Measurements from ENCODE around the gene TOR2A. TPM values are rescaled to one million over a fixed set of nuclear protein-coding genes. Genes with fewer than 3 reads are reported as not detected.
A peak's percentile ranks its signal among the peaks of the same experiment; 100 is the strongest.

TOR2A gene
- total RNA-seq, 1 experiment from 2014 or later, result 8.4 TPM

DNA sequence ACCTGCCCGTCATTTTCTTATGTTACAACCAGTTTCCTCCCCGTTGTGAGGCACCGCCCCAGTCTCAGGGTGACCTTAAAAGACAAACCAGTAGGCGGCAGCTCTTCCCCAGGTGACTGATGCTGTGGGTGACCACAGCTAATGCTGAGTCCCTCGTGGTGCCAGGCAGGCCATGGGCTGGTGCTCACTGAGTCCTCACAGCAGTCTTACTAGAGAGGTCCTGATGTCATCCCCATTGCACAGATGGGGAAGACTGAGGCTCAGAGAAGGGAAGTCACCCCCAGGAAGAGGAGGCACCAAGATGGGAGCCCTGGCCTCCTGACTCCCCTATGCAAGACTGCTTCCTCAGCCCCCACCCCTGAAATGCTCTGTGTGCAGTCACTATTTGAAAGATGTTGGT lies 27.3 kb downstream of the TOR2A start:
- Mint-ChIP-seq H3K9me3 (ENCODE audit: unreplicated experiment) (no peaks in the 10 kb centered on the region), H3K4me1 (ENCODE audit: insufficient read depth, unreplicated experiment) (no peaks in the 10 kb centered on the region), H3K36me3 (ENCODE audit: insufficient read depth, unreplicated experiment) (no peaks in the 10 kb centered on the region), H3K27ac (ENCODE audit: low read depth, unreplicated experiment) (no peak overlapping the region), H3K4me3 (ENCODE audit: unreplicated experiment) (no peak overlapping the region), H3K27me3 (ENCODE audit: insufficient read depth, unreplicated experiment) (no peaks in the 10 kb centered on the region)
- ChIA-PET POLR2A (interaction anchor here (0.7 kb wide), 1 partner anchor 251 kb away, joined by 3 read pairs; no protein-coding TSS in a partner anchor), CTCF (no interaction called here)
- peak; percentile 38 for DNase-seq (ENCODE audit: unreplicated experiment)
- intact Hi-C loops (cut with micrococcal nuclease), result loop anchor here (1.0 kb wide), 1 partner anchor 27 kb away; no protein-coding TSS in a partner anchor
- BruUV-seq (replicated peaks), result no TSS peak
- TF ChIP-seq, protein P1, sequence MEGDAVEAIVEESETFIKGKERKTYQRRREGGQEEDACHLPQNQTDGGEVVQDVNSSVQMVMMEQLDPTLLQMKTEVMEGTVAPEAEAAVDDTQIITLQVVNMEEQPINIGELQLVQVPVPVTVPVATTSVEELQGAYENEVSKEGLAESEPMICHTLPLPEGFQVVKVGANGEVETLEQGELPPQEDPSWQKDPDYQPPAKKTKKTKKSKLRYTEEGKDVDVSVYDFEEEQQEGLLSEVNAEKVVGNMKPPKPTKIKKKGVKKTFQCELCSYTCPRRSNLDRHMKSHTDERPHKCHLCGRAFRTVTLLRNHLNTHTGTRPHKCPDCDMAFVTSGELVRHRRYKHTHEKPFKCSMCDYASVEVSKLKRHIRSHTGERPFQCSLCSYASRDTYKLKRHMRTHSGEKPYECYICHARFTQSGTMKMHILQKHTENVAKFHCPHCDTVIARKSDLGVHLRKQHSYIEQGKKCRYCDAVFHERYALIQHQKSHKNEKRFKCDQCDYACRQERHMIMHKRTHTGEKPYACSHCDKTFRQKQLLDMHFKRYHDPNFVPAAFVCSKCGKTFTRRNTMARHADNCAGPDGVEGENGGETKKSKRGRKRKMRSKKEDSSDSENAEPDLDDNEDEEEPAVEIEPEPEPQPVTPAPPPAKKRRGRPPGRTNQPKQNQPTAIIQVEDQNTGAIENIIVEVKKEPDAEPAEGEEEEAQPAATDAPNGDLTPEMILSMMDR (IDR thresholded peaks at IDR 0.05; ENCODE audit: unreplicated experiment), result no peak

DNA sequence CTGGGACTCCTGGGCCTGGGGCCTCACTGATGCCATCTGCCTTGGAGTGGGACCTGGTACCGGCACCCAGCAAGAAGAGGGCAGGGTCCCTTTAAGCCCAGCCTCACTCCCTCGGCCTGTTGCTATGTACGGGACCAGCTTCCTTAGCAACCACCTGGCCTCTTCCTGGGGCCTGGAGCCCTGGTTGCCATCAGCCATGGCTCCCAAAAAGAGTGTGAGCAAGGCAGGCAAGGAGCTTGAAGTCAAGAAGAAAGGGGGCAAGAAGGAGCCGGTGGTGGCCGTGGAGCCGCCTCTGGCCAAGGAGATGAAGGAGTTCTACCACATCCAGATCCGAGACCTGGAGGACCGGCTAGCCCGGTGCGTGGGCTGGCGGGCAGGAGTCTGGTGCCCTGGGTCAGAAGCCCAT lies 28.3 kb downstream of the TOR2A start, which contains the start of gene CFAP157:
Gene CFAP157 (plus strand): TSS at position 153 of the 406 bp plus-strand sequence. CDS start 44 bp downstream, at position 197.
- intact Hi-C loops (cut with micrococcal nuclease), result loop anchor here (1.0 kb wide), 1 partner anchor 27 kb away; no protein-coding TSS in a partner anchor
- H3K9me3 Mint-ChIP-seq (ENCODE audit: unreplicated experiment), result no peaks in the 10 kb centered on the region
- H3K4me1 Mint-ChIP-seq (ENCODE audit: insufficient read depth, unreplicated experiment), result no peaks in the 10 kb centered on the region
- POLR2A ChIA-PET, result interaction anchor here (0.6 to 1.0 kb wide), 2 partner anchors 9 to 94 kb away, joined by 3 to 4 read pairs; partner anchors contain the start of gene PTRH1
- H3K4me3 Mint-ChIP-seq (ENCODE audit: unreplicated experiment), result no peak within 1 kb of the TSS
- H3K36me3 Mint-ChIP-seq (ENCODE audit: insufficient read depth, unreplicated experiment), result no peaks in the 10 kb centered on the region
- TF ChIP-seq, protein P1 (IDR thresholded peaks at IDR 0.05; ENCODE audit: unreplicated experiment), result no peak
- BruUV-seq (replicated peaks), result no TSS peak
- CTCF ChIA-PET, result no interaction called here
- no peaks in the 10 kb centered on the region for H3K27me3 Mint-ChIP-seq (ENCODE audit: insufficient read depth, unreplicated experiment)
- DNase-seq (ENCODE audit: unreplicated experiment), result peak; percentile 4
- no peak within 1 kb of the TSS for H3K27ac Mint-ChIP-seq (ENCODE audit: low read depth, unreplicated experiment)

DNA sequence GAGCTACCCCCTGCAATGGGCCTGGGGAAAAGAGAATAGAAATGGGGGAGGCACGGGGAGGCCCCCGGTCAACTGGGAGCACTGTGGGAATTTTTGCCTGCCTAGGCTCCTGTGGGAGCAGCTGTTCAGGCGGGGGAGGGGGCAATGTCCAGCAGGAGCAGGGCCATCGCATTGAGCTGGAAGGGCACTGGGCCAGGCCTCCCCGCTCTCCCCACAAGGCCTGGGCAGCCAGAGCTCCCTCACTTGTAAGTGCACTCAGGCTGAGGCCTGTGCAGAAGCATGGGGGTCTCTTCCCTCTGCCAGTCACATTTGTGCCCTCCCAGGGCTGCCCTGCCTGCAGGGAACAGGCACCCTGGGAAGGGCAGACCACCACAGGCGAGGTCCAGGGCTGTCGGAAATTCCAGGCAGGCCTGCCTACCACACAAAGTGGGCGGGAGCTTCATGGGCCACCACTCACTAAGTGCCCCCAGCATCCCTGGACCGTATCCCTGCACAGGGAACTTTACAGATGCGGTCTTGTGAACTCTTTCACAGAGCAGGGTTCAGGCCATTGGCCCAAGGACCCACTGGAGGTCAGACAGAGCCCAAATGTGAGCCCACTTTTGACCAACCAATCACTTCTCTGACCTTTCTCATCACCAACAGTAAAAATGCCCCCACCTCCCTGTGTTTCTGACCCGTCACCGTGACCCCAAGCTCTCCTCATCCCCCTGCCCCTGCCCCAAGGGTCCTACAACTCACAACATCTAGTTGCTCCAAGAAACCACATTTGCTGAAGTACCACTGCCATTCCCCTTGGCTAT lies 29.3 kb downstream of the TOR2A start:
- Mint-ChIP-seq H3K9me3 (ENCODE audit: unreplicated experiment) (no peaks in the 10 kb centered on the region), H3K27ac (ENCODE audit: low read depth, unreplicated experiment) (no peak overlapping the region), H3K36me3 (ENCODE audit: insufficient read depth, unreplicated experiment) (peaks cover 4% of the 10 kb centered on the region), H3K4me1 (ENCODE audit: insufficient read depth, unreplicated experiment) (no peaks in the 10 kb centered on the region), H3K27me3 (ENCODE audit: insufficient read depth, unreplicated experiment) (no peaks in the 10 kb centered on the region), H3K4me3 (ENCODE audit: unreplicated experiment) (no peak overlapping the region)
- POLR2A ChIA-PET, result interaction anchor here (0.9 to 1.0 kb wide), 2 partner anchors 12 to 93 kb away, joined by 4 read pairs; no protein-coding TSS in a partner anchor
- intact Hi-C loops (cut with micrococcal nuclease), result no loop called here
- CTCF ChIA-PET, result interaction anchor here (0.5 kb wide), 1 partner anchor 638 kb away, joined by 3 read pairs; no protein-coding TSS in a partner anchor
- BruUV-seq (replicated peaks), result no TSS peak
- no peak for DNase-seq (ENCODE audit: unreplicated experiment)
- TF ChIP-seq, protein P1 (IDR thresholded peaks at IDR 0.05; ENCODE audit: unreplicated experiment), result no peak

DNA sequence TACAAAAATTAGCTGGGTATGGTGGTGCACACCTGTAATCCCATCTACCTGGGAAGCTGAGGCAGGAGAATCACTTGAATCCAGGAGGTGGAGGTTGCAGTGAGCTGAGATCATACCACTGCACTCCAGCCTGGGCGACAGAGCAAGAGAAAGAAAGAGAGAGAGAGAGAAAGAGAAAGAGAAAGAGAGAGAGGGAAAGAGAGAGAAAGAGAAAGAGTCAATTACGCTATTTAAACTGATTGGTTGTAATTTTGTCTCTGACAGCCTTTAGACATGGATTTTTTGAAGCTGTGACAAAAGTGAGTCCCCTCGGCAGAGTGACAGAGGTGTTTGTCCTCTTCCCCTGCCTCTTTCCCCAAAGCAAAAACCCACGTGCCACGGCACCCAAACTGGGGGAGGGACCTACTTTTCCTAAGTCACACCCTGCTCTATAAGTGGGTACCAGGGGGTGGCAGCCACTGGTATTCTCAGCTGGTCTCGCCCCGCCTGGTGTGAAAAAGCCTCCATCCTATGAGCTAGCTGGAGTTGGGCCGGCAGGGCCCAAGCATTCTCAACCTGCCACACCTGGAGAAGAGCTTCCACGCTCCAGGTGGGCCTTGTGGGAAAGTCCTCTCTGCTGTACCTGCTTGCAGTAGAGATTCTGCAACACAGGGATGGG lies 31.7 kb downstream of the TOR2A start:
- H3K9me3 Mint-ChIP-seq (ENCODE audit: unreplicated experiment), result no peaks in the 10 kb centered on the region
- TF ChIP-seq, protein P1 (IDR thresholded peaks at IDR 0.05; ENCODE audit: unreplicated experiment), result no peak
- H3K36me3 Mint-ChIP-seq (ENCODE audit: insufficient read depth, unreplicated experiment), result peaks cover 8% of the 10 kb centered on the region
- no peak for DNase-seq (ENCODE audit: unreplicated experiment)
- no TSS peak for BruUV-seq (replicated peaks)
- no peak overlapping the region for H3K27ac Mint-ChIP-seq (ENCODE audit: low read depth, unreplicated experiment)
- H3K4me3 Mint-ChIP-seq (ENCODE audit: unreplicated experiment), result no peak overlapping the region
- peaks cover 7% of the 10 kb centered on the region for H3K4me1 Mint-ChIP-seq (ENCODE audit: insufficient read depth, unreplicated experiment)
- no peaks in the 10 kb centered on the region for H3K27me3 Mint-ChIP-seq (ENCODE audit: insufficient read depth, unreplicated experiment)
- ChIA-PET CTCF (no interaction called here), POLR2A (interaction anchor here (1.2 to 2.2 kb wide), 2 partner anchors 12 kb away, joined by 3 to 14 read pairs; partner anchors contain the start of genes PTRH1 and TTC16)
- intact Hi-C loops (cut with micrococcal nuclease), result no loop called here
